HG03354 (cell line): ENCODE data around the gene RHOJ.
"Not testable (repeated sequence)": the region's sequence is repeated elsewhere in the genome, so short reads cannot be mapped to it uniquely, and the experiment has no call there.

Experiments
- ATAC-seq: cut with Tn5 transposase; IDR thresholded peaks from one replicate; pipeline ENCODE4 v1.9.1; 2021; ENCODE audit warnings: mild to moderate bottlenecking; ENCODE audit not compliant: unreplicated experiment, poor library complexity, severe bottlenecking

Gene RHOJ

GRCh38 chr14:63204407-63205043 lies at the start of gene RHOJ:
TSS of gene RHOJ (plus strand) at chr14:63204443. CDS start at chr14:63204870, 427 bp downstream.
- ATAC-seq = no peak

- no peak for ATAC-seq
Observed at GRCh38 chr14:63155511-63156185, 48.6 kb upstream of the RHOJ start.

- ATAC-seq = no peak
Observed at GRCh38 chr14:63157195-63157594, 47.0 kb upstream of the RHOJ start.

GRCh38 chr14:63163306-63163705 lies 40.9 kb upstream of the RHOJ start:
- ATAC-seq = no peak

- no peak for ATAC-seq
Observed at GRCh38 chr14:63164108-63164683, 40.0 kb upstream of the RHOJ start.

- ATAC-seq = not testable (repeated sequence)
Observed at GRCh38 chr14:63165267-63165666, 39.0 kb upstream of the RHOJ start.

GRCh38 chr14:63167044-63167443 lies 37.2 kb upstream of the RHOJ start:
- no peak for ATAC-seq

GRCh38 chr14:63174760-63175191 lies 29.5 kb upstream of the RHOJ start:
- ATAC-seq = peak; percentile 50

GRCh38 chr14:63175531-63175930 lies 28.7 kb upstream of the RHOJ start:
- no peak for ATAC-seq

- ATAC-seq = no peak
Observed at GRCh38 chr14:63178912-63179311, 25.3 kb upstream of the RHOJ start.

GRCh38 chr14:63179383-63179782 lies 24.9 kb upstream of the RHOJ start:
- no peak for ATAC-seq

GRCh38 chr14:63180011-63180410 lies 24.2 kb upstream of the RHOJ start:
- no peak for ATAC-seq

- ATAC-seq = no peak
Observed at GRCh38 chr14:63182968-63183367, 21.3 kb upstream of the RHOJ start.

- ATAC-seq = no peak
Observed at GRCh38 chr14:63186453-63186852, 17.8 kb upstream of the RHOJ start.

- ATAC-seq = no peak
Observed at GRCh38 chr14:63191211-63191610, 13.0 kb upstream of the RHOJ start.

GRCh38 chr14:63192085-63192484 lies 12.2 kb upstream of the RHOJ start:
- ATAC-seq = no peak

GRCh38 chr14:63193236-63193635 lies 11.0 kb upstream of the RHOJ start:
- ATAC-seq = no peak

GRCh38 chr14:63200035-63200740 lies 4.1 kb upstream of the RHOJ start:
- ATAC-seq = no peak

GRCh38 chr14:63200767-63201166 lies 3.5 kb upstream of the RHOJ start:
- ATAC-seq = no peak

GRCh38 chr14:63203015-63203414 lies 1.2 kb upstream of the RHOJ start:
- no peak for ATAC-seq
